Tibial nerve (tissue), 4 donors: ENCODE measurements around the gene TSGA10. TPM values are rescaled to one million over a fixed set of nuclear protein-coding genes. Genes with fewer than 3 reads are reported as not detected.

ENCODE experiments used
- DNase-seq, 2 donors: peaks; one replicate each; pipeline ENCODE4 v3.0.0-alpha.2; 2019; ENCODE audit warnings: low spot score in 2 of 2
- H3K27ac ChIP-seq, 4 donors: fragments of 200-600 bp; sonication (generic) in 3 of 4; one replicate each; pipeline ENCODE4 v1.5.1; 2017 to 2019; ENCODE audit warnings: mild to moderate bottlenecking in 1 of 4
- H3K27me3 ChIP-seq, 2 donors: fragments of 200-600 bp; sonication (generic) in 1 of 2; one replicate each; pipeline versions ENCODE4 v1.5.1 to v1.6.0; 2017 to 2019
- H3K36me3 ChIP-seq, 3 donors: fragments of 200-600 bp; sonication (generic); one replicate each; pipeline ENCODE4 v1.5.1; 2018 to 2019
- H3K4me1 ChIP-seq, 4 donors: fragments of 200-600 bp; sonication (generic) in 3 of 4; one replicate each; pipeline ENCODE4 v1.5.1; 2017 to 2019
- H3K4me3 ChIP-seq, 4 donors: fragments of 200-600 bp; sonication (generic) in 3 of 4; one replicate each; pipeline ENCODE4 v1.5.1; 2017 to 2019; ENCODE audit warnings: mild to moderate bottlenecking in 1 of 4, moderate library complexity in 1 of 4
- H3K9me3 ChIP-seq, 4 donors: fragments of 200-600 bp; sonication (generic) in 3 of 4; one replicate each; pipeline ENCODE4 v1.5.1; 2017 to 2019
- EP300 ChIP-seq, 2 donors: sonication (generic); formaldehyde crosslinking; IDR thresholded peaks; one replicate each; pipeline ENCODE4 v1.6.1; 2017; ENCODE audit warnings: antibody characterized with exemption in 2 of 2, mild to moderate bottlenecking in 1 of 2
- POLR2A ChIP-seq, 2 donors: fragments of 450-650 bp; IDR thresholded peaks; one replicate each; pipeline ENCODE4 v1.6.1; 2017; ENCODE audit warnings: antibody characterized with exemption in 2 of 2, mild to moderate bottlenecking in 2 of 2, moderate library complexity in 2 of 2
- WGBS, 2 donors: methylation state at CpG; one replicate each; pipeline ENCODE4 v1.1.5; 2018; 5-methylcytosine and 5-hydroxymethylcytosine counted together
- total RNA-seq, 4 donors: library from RNA; depleted of rRNA; stranded (reverse); fragments of >200 nt; gene quantifications; one replicate each; pipeline ENCODE4 v1.1.0, GENCODE V29; 2016
- TF ChIP-seq, protein P1 (sequence below), 5 experiments: fragments of 200-600 bp in 3 of 5; fragments of 450-650 bp in 2 of 5; sonication (generic) in 3 of 5; IDR thresholded peaks; one replicate each; pipeline ENCODE4 v1.5.1; 2016 to 2019; ENCODE audit warnings: antibody characterized with exemption in 5 of 5, mild to moderate bottlenecking in 3 of 5, moderate library complexity in 2 of 5

The TSGA10 gene
- total RNA-seq, 4 donors from 2014 or later = 6.5 to 12.9 (median 10.0) TPM

- no peak for DNase-seq
- WGBS, 2 donors = 84 to 88% methylated on average over 1 of the region's 1 CpG
- Histone ChIP-seq H3K9me3 (no peaks in the 10 kb centered on the region), H3K36me3 (peaks cover 0 to 87% (median 0%) of the 10 kb centered on the region in 3 donors), H3K27me3 (no peaks in the 10 kb centered on the region), H3K4me1 (peaks cover 0 to 7% (median 0%) of the 10 kb centered on the region in 4 donors), H3K4me3 (no peak overlapping the region), H3K27ac (no peak overlapping the region)
- TF ChIP-seq, protein P1, sequence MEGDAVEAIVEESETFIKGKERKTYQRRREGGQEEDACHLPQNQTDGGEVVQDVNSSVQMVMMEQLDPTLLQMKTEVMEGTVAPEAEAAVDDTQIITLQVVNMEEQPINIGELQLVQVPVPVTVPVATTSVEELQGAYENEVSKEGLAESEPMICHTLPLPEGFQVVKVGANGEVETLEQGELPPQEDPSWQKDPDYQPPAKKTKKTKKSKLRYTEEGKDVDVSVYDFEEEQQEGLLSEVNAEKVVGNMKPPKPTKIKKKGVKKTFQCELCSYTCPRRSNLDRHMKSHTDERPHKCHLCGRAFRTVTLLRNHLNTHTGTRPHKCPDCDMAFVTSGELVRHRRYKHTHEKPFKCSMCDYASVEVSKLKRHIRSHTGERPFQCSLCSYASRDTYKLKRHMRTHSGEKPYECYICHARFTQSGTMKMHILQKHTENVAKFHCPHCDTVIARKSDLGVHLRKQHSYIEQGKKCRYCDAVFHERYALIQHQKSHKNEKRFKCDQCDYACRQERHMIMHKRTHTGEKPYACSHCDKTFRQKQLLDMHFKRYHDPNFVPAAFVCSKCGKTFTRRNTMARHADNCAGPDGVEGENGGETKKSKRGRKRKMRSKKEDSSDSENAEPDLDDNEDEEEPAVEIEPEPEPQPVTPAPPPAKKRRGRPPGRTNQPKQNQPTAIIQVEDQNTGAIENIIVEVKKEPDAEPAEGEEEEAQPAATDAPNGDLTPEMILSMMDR (IDR thresholded peaks at IDR 0.05) = no peak
- TF ChIP-seq POLR2A (IDR thresholded peaks at IDR 0.05) (no peak), EP300 (IDR thresholded peaks at IDR 0.05) (no peak)
These were observed 35.8 kb upstream of the TSGA10 start for GRCh38 chr2:99190548-99190947.

- H3K36me3 ChIP-seq = peaks cover 0 to 67% (median 0%) of the 10 kb centered on the region in 3 donors
- H3K9me3 ChIP-seq = no peaks in the 10 kb centered on the region
- no peak overlapping the region for H3K27ac ChIP-seq
- H3K27me3 ChIP-seq = no peaks in the 10 kb centered on the region
- 94 to 97% methylated on average over 3 of the region's 3 CpGs for WGBS, 2 donors
- TF ChIP-seq, protein P1 (IDR thresholded peaks at IDR 0.05) = no peak
- no peak for TF ChIP-seq POLR2A (IDR thresholded peaks at IDR 0.05)
- no peak for TF ChIP-seq EP300 (IDR thresholded peaks at IDR 0.05)
- peaks cover 0 to 29% (median 0%) of the 10 kb centered on the region in 4 donors for H3K4me1 ChIP-seq
- no peak overlapping the region for H3K4me3 ChIP-seq
- DNase-seq = no peak
These were observed 33.6 kb upstream of the TSGA10 start for GRCh38 chr2:99188357-99188756.

- Histone ChIP-seq H3K4me1 (peaks cover 0 to 42% (median 4%) of the 10 kb centered on the region in 4 donors), H3K36me3 (peaks cover 0 to 54% (median 0%) of the 10 kb centered on the region in 3 donors), H3K27ac (no peak overlapping the region), H3K4me3 (no peak overlapping the region), H3K27me3 (no peaks in the 10 kb centered on the region), H3K9me3 (no peaks in the 10 kb centered on the region)
- TF ChIP-seq POLR2A (IDR thresholded peaks at IDR 0.05) (no peak), EP300 (IDR thresholded peaks at IDR 0.05) (no peak)
- TF ChIP-seq, protein P1 (IDR thresholded peaks at IDR 0.05) = no peak
- DNase-seq = no peak
These were observed 32.3 kb upstream of the TSGA10 start for GRCh38 chr2:99187011-99187410.

- TF ChIP-seq POLR2A (IDR thresholded peaks at IDR 0.05) (no peak), EP300 (IDR thresholded peaks at IDR 0.05) (no peak)
- TF ChIP-seq, protein P1 (IDR thresholded peaks at IDR 0.05) = no peak
- no peak overlapping the region for H3K4me3 ChIP-seq
- no peaks in the 10 kb centered on the region for H3K9me3 ChIP-seq
- 78 to 90% methylated on average over 6 of the region's 6 CpGs for WGBS, 2 donors
- H3K36me3 ChIP-seq = peaks cover 0 to 32% (median 0%) of the 10 kb centered on the region in 3 donors
- no peaks in the 10 kb centered on the region for H3K27me3 ChIP-seq
- H3K27ac ChIP-seq = no peak overlapping the region
- DNase-seq = no peak
- H3K4me1 ChIP-seq = peaks cover 0 to 53% (median 16%) of the 10 kb centered on the region in 4 donors
These were observed 30.1 kb upstream of the TSGA10 start for GRCh38 chr2:99184811-99185210.

DNA sequence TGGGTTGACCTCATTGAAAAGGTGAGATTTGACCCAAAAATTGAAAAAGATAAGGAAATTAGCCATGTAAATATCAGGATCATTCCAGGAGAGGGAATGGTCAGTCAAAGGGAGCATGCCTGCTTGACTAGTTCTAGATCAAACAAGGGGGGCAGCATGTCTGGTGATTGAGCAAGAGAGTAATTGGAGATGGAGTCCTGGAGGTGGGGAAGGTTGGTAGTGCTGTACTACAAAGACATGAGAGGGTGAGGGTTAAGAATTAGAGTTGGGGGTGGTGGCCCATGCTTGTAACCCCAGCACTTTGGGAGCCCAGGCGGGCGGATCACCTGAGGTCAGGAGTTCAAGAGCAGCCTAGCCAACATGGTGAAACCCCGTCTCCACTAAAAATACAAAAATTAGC is 28.3 kb upstream of the TSGA10 start:
- no peaks in the 10 kb centered on the region for H3K27me3 ChIP-seq
- H3K4me3 ChIP-seq = no peak overlapping the region
- H3K9me3 ChIP-seq = no peaks in the 10 kb centered on the region
- H3K4me1 ChIP-seq = peaks cover 0 to 71% (median 23%) of the 10 kb centered on the region in 4 donors
- H3K27ac ChIP-seq = no peak overlapping the region
- H3K36me3 ChIP-seq = peaks cover 0 to 14% (median 0%) of the 10 kb centered on the region in 3 donors
- WGBS, 2 donors = 85 to 89% methylated on average over 3 of the region's 3 CpGs
- TF ChIP-seq, protein P1 (IDR thresholded peaks at IDR 0.05) = no peak
- no peak for TF ChIP-seq EP300 (IDR thresholded peaks at IDR 0.05)
- TF ChIP-seq POLR2A (IDR thresholded peaks at IDR 0.05) = no peak
- no peak for DNase-seq
